ENCODE data around the gene TMEM151B. TPM values are rescaled to one million over a fixed set of nuclear protein-coding genes. Genes with fewer than 3 reads are reported as not detected.
A peak's percentile ranks its signal among the peaks of the same experiment; 100 is the strongest.

Gene TMEM151B
- total and polyA plus RNA-seq, 2 of the 13 experiments (the other 11 are each of a cell fraction or from before 2014, with no cell fraction given), result not detected

DNA sequence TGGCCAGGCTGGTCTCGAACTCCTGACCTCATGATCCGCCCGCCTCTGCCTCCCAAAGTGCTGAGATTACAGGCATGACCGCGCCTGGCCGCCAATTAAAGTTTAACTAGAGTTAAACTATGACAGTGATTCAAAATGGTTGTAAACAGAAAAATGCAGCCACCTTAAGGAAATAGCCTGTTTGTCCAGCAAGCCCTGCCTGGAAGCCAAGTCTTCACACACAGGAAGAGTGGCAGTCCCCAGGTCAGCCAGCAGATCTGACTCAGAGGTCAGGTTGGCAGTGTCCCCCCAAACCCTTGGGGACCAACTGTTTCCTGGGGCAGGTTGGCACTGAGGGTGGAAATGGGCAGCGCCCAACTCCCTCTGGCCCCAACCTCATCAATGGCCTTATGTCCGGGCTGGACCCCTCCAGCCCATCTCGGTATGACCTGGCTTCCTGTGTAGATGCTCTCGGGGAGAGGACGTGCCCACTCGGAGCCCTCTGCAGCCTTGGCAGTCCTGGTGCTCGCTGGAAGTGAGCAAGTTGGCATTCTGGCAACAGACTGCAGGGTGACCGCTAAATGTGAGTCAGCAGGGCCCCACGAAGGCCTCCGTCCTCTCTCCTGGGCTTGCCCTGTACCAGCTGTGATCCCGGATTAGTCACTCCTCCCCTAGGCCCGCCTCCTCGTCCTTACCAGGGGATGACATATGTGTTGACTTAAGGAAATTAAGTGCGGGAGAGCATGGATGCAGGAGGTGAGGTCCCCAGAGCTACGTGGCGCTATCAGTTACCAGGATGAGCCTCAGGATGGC lies 33.0 kb upstream of the TMEM151B start (continued):
- TF ChIP-seq MZF1 (CRISPR knock-in tag; IDR thresholded peaks at IDR 0.05; ENCODE audit: borderline replicate concordance) (no peak), ZNF20 (CRISPR knock-in tag; IDR thresholded peaks at IDR 0.05) (no peak), CENPBD1 (CRISPR knock-in tag; IDR thresholded peaks at IDR 0.05; ENCODE audit: borderline replicate concordance, low read depth) (no peak), ZBTB38 (CRISPR knock-in tag; IDR thresholded peaks at IDR 0.05) (no peak), ATF7 (IDR thresholded peaks at IDR 0.05) (no peak), ATF7 (CRISPR knock-in tag; IDR thresholded peaks at IDR 0.05) (no peak), MXI1 (IDR thresholded peaks at IDR 0.05; ENCODE audit: borderline replicate concordance, low read depth, low read length) (peak; percentile 83; the same call in 1 of the 3 replicates), HOXD1 (CRISPR knock-in tag; IDR thresholded peaks at IDR 0.05) (no peak), HDAC1 (CRISPR knock-in tag; IDR thresholded peaks at IDR 0.05) (peak; percentile 82), SP5 (CRISPR knock-in tag; IDR thresholded peaks at IDR 0.05; ENCODE audit: borderline replicate concordance, low read depth) (peak; percentile 69; the same call in 1 of the 2 replicates), ARID2 (CRISPR knock-in tag; IDR thresholded peaks at IDR 0.05; ENCODE audit: borderline replicate concordance) (0 out of 2 replicates have a peak, but pooled peaks have one; percentile 29), EEA1 (CRISPR knock-in tag; IDR thresholded peaks at IDR 0.05; ENCODE audit: borderline replicate concordance) (0 out of 2 replicates have a peak, but pooled peaks have one; percentile 42), GRHL1 (CRISPR knock-in tag; conservative IDR thresholded peaks at IDR 0.05) (no peak), ZNF792 (CRISPR knock-in tag; IDR thresholded peaks at IDR 0.05) (peak; percentile 31; the same call in 1 of the 2 replicates), ELF3 (CRISPR knock-in tag; IDR thresholded peaks at IDR 0.05) (peak; percentile 24; the same call in 1 of the 2 replicates), SKI (IDR thresholded peaks at IDR 0.05; ENCODE audit: partially characterized antibody) (no peak), CSRNP2 (CRISPR knock-in tag; conservative IDR thresholded peaks at IDR 0.05; ENCODE audit: low read depth) (no peak), ZFX (CRISPR knock-in tag; IDR thresholded peaks at IDR 0.05; ENCODE audit: low read depth) (peak; percentile 93), SPEN (CRISPR knock-in tag; IDR thresholded peaks at IDR 0.05; ENCODE audit: low read depth) (peak; percentile 69; the same call in 1 of the 2 replicates), ZNF256 (CRISPR knock-in tag; conservative IDR thresholded peaks at IDR 0.05) (no peak), ZBTB8A (CRISPR knock-in tag; IDR thresholded peaks at IDR 0.05; ENCODE audit: borderline replicate concordance, low read depth) (peak; percentile 19; the same call in 1 of the 2 replicates)
- TF ChIP-seq, protein P1, sequence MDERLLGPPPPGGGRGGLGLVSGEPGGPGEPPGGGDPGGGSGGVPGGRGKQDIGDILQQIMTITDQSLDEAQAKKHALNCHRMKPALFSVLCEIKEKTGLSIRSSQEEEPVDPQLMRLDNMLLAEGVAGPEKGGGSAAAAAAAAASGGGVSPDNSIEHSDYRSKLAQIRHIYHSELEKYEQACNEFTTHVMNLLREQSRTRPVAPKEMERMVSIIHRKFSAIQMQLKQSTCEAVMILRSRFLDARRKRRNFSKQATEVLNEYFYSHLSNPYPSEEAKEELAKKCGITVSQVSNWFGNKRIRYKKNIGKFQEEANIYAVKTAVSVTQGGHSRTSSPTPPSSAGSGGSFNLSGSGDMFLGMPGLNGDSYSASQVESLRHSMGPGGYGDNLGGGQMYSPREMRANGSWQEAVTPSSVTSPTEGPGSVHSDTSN (CRISPR knock-in tag; IDR thresholded peaks at IDR 0.05), result no peak

All from HepG2 (cell line).